ENCODE measurements around the gene OSER1. TPM values are rescaled to one million over a fixed set of nuclear protein-coding genes. Genes with fewer than 3 reads are reported as not detected.

OSER1 gene
- total RNA-seq, 1 donor from 2014 or later, result 51.8 TPM

DNA sequence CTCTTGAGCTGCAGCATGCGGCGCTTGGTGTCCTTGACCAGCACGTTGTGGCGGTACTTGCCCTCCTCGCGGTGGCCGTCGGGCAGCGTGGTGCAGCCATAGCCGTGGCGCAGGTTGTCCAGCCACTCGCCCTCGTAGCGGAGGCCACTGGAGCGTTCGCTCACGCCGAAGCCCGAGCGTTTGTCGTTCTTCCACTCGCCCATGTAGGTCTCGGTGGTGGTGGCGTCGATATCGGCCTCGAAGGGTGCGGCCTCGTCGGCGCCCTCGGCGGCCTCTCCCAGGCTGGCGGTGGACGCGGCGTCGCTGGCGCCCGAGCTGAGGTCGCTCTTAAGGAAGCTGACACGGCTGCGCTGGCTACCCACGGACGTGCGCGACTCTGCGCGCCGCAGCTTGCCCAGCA lies 50.9 kb downstream of the OSER1 start:
- Histone ChIP-seq H3K27ac (no peak overlapping the region), H3K27me3 (no peaks in the 10 kb centered on the region)
- H3K4me3 Mint-ChIP-seq, result no peak overlapping the region

DNA sequence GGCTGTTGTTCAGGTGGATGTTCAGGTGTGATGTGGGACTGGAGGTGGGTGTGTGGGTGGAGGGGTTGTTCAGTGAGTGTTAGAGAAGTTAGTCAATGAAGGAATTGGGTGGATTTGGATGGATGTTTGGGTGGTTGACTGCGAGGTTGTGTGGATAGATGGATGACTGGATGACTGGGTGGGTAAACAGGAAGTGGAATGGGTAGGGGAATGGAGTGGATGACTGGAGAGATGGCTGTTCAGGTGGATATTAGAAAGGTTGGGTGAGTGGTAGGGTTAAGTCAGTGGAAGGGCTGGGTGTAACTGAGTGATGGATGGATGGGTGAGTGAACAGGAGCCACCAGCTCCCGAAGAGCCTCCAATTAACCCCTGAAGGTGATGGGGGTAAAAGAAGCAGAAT lies 51.4 kb downstream of the OSER1 start:
- Histone ChIP-seq H3K9ac (no peak overlapping the region), H3K27ac (no peak overlapping the region), H3F3A (ENCODE audit: low read depth) (no peaks in the 10 kb centered on the region), H3K36me3 (no peaks in the 10 kb centered on the region), H4K20me1 (ENCODE audit: low read depth) (no peaks in the 10 kb centered on the region), H3K4me1 (peaks cover 6% of the 10 kb centered on the region), H2AFZ (replicated peaks) (no peak overlapping the region), H3K4me2 (no peak overlapping the region), H3K4me3 (no peak overlapping the region), H3K9me3 (ENCODE audit: low read depth) (no peaks in the 10 kb centered on the region), H3K27me3 (no peaks in the 10 kb centered on the region), H3K79me2 (ENCODE audit: low read depth) (no peaks in the 10 kb centered on the region)
- no peak overlapping the region for H3K4me3 Mint-ChIP-seq
- no peak for DNase-seq (ENCODE audit: low spot score)
- H3K4me1 Mint-ChIP-seq, result peaks cover 14% of the 10 kb centered on the region
- TF ChIP-seq EZH2 (IDR thresholded peaks at IDR 0.05) (no peak), EZH2phosphoT487 (IDR thresholded peaks at IDR 0.05) (no peak)
- TF ChIP-seq, protein P1, sequence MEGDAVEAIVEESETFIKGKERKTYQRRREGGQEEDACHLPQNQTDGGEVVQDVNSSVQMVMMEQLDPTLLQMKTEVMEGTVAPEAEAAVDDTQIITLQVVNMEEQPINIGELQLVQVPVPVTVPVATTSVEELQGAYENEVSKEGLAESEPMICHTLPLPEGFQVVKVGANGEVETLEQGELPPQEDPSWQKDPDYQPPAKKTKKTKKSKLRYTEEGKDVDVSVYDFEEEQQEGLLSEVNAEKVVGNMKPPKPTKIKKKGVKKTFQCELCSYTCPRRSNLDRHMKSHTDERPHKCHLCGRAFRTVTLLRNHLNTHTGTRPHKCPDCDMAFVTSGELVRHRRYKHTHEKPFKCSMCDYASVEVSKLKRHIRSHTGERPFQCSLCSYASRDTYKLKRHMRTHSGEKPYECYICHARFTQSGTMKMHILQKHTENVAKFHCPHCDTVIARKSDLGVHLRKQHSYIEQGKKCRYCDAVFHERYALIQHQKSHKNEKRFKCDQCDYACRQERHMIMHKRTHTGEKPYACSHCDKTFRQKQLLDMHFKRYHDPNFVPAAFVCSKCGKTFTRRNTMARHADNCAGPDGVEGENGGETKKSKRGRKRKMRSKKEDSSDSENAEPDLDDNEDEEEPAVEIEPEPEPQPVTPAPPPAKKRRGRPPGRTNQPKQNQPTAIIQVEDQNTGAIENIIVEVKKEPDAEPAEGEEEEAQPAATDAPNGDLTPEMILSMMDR (IDR thresholded peaks at IDR 0.05), result no peak
- H3K36me3 Mint-ChIP-seq, result no peaks in the 10 kb centered on the region
- H3K27me3 Mint-ChIP-seq (ENCODE audit: insufficient read depth, low read depth), result peaks cover 13% of the 10 kb centered on the region
- peak overlapping the region; percentile 54 for H3K27ac Mint-ChIP-seq
- H3K9me3 Mint-ChIP-seq, result no peaks in the 10 kb centered on the region

More for the DNA sequence above, 50.9 kb downstream of the OSER1 start:
- Histone ChIP-seq H3K4me1 (peaks cover under 1% of the 10 kb centered on the region), H3K36me3 (no peaks in the 10 kb centered on the region), H2AFZ (replicated peaks) (no peak overlapping the region), H4K20me1 (ENCODE audit: low read depth) (no peaks in the 10 kb centered on the region), H3K9me3 (ENCODE audit: low read depth) (no peaks in the 10 kb centered on the region), H3K9ac (no peak overlapping the region), H3K79me2 (ENCODE audit: low read depth) (no peaks in the 10 kb centered on the region), H3F3A (ENCODE audit: low read depth) (no peaks in the 10 kb centered on the region), H3K4me2 (no peak overlapping the region), H3K4me3 (no peak overlapping the region)
- H3K36me3 Mint-ChIP-seq, result no peaks in the 10 kb centered on the region
- DNase-seq (ENCODE audit: low spot score), result no peak
- H3K27ac Mint-ChIP-seq, result no peak overlapping the region
- H3K9me3 Mint-ChIP-seq, result no peaks in the 10 kb centered on the region
- H3K27me3 Mint-ChIP-seq (ENCODE audit: insufficient read depth, low read depth), result peaks cover 13% of the 10 kb centered on the region
- TF ChIP-seq EZH2 (IDR thresholded peaks at IDR 0.05) (no peak), EZH2phosphoT487 (IDR thresholded peaks at IDR 0.05) (no peak)
- TF ChIP-seq, protein P1 (IDR thresholded peaks at IDR 0.05), result no peak
- H3K4me1 Mint-ChIP-seq, result peaks cover 18% of the 10 kb centered on the region

DNA sequence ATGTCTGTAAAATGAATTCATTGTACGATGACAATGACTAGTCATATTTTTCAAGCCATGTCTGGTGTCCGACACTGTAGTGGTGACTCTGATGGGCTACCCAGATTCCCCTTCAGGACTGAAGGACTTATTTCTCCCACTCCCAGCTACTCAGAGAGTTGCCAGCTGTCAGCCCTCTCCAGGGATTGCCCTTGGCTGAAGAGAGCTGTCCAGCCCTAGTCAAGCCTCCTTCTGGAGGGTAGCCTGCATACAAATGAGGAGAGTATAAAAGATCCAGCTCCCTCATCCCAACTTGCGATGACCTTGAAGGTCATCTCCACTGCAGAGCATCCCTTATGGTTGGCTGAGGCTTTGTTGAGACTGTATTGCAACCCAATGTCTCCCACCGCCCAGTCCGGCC lies 53.5 kb downstream of the OSER1 start:
- no peak for TF ChIP-seq EZH2phosphoT487 (IDR thresholded peaks at IDR 0.05)
- TF ChIP-seq, protein P1 (IDR thresholded peaks at IDR 0.05), result no peak
- H3K27me3 ChIP-seq, result no peaks in the 10 kb centered on the region
- no peaks in the 10 kb centered on the region for H3F3A ChIP-seq (ENCODE audit: low read depth)
- peaks cover 17% of the 10 kb centered on the region for H3K27me3 Mint-ChIP-seq (ENCODE audit: insufficient read depth, low read depth)
- no peak for DNase-seq (ENCODE audit: low spot score)
- no peak overlapping the region for H2AFZ ChIP-seq (replicated peaks)
- no peaks in the 10 kb centered on the region for H3K36me3 Mint-ChIP-seq
- H3K79me2 ChIP-seq (ENCODE audit: low read depth), result no peaks in the 10 kb centered on the region
- peaks cover 32% of the 10 kb centered on the region for H3K4me1 Mint-ChIP-seq
- no peak overlapping the region for H3K9ac ChIP-seq
- no peak overlapping the region for H3K27ac Mint-ChIP-seq
- H3K4me3 ChIP-seq, result no peak overlapping the region
- no peaks in the 10 kb centered on the region for H3K9me3 ChIP-seq (ENCODE audit: low read depth)
- H3K36me3 ChIP-seq, result no peaks in the 10 kb centered on the region
- no peak overlapping the region for H3K4me2 ChIP-seq
- H3K27ac ChIP-seq, result no peak overlapping the region
- peaks cover 6% of the 10 kb centered on the region for H3K4me1 ChIP-seq
- no peaks in the 10 kb centered on the region for H4K20me1 ChIP-seq (ENCODE audit: low read depth)
- no peak overlapping the region for H3K4me3 Mint-ChIP-seq
- H3K9me3 Mint-ChIP-seq, result no peaks in the 10 kb centered on the region

Data from neural progenitor cell (in vitro differentiated cells).